Central memory CD8-positive, alpha-beta T cell (primary cell): ENCODE data around the gene ITPK1.
A peak's percentile ranks its signal among the peaks of the same experiment; 100 is the strongest.
"Not testable (repeated sequence)": the region's sequence is repeated elsewhere in the genome, so short reads cannot be mapped to it uniquely, and the experiment has no call there.

Experiments
- ATAC-seq: fragments of 150-1000 bp; cut with Tn5 transposase; replicated peaks from 2 replicates; pipeline ENCODE4 v1.10.0; 2022; ENCODE audit warnings: mild to moderate bottlenecking, moderate FRiP score, moderate number of reproducible peaks; ENCODE audit not compliant: poor library complexity, severe bottlenecking; ENCODE audit errors: extremely low read depth
- DNase-seq, 2 donors: peaks; one replicate each; pipeline ENCODE4 v3.0.0; 2021; ENCODE audit warnings: low spot score in 2 of 2
- H3K27ac Mint-ChIP-seq: one replicate; pipeline ENCODE4 v1.8.0; 2022; ENCODE audit warnings: low read depth, mild to moderate bottlenecking, moderate library complexity, mixed read lengths
- H3K27me3 Mint-ChIP-seq: one replicate; pipeline ENCODE4 v1.8.0; 2022; ENCODE audit warnings: mixed read lengths
- H3K36me3 Mint-ChIP-seq: one replicate; pipeline ENCODE4 v1.8.0; 2022; ENCODE audit warnings: mild to moderate bottlenecking, moderate library complexity, mixed read lengths; ENCODE audit not compliant: insufficient read depth
- H3K4me1 Mint-ChIP-seq: one replicate; pipeline ENCODE4 v1.8.0; 2022; ENCODE audit warnings: mixed read lengths
- H3K4me3 Mint-ChIP-seq: one replicate; pipeline ENCODE4 v1.8.0; 2022; ENCODE audit warnings: mild to moderate bottlenecking, moderate library complexity, mixed read lengths
- H3K9me3 Mint-ChIP-seq: one replicate; pipeline ENCODE4 v1.8.0; 2022; ENCODE audit warnings: mixed read lengths

The ITPK1 gene

GRCh38 chr14:93115821-93116675 lies at the start of gene ITPK1:
Gene ITPK1 (minus strand): TSS chr14:93115925. CDS start chr14:93115163, 762 bp downstream.
- peak; percentile 21 to 24 for DNase-seq
- Mint-ChIP-seq H3K4me1 (peaks cover 29% of the 10 kb centered on the region), H3K4me3 (peak within 1 kb of the TSS; percentile 81), H3K27ac (peak within 1 kb of the TSS; percentile 25), H3K27me3 (no peaks in the 10 kb centered on the region), H3K9me3 (no peaks in the 10 kb centered on the region), H3K36me3 (peaks cover 9% of the 10 kb centered on the region)
- ATAC-seq, result peak; percentile 55

- Mint-ChIP-seq H3K4me1 (no peaks in the 10 kb centered on the region), H3K27ac (no peak overlapping the region), H3K4me3 (no peak overlapping the region)
Measured at GRCh38 chr14:93163564-93163963, 47.8 kb upstream of the ITPK1 start.

GRCh38 chr14:93161411-93161940 lies 45.8 kb upstream of the ITPK1 start:
- H3K27ac Mint-ChIP-seq, result no peak overlapping the region
- no peak overlapping the region for H3K4me3 Mint-ChIP-seq
- H3K9me3 Mint-ChIP-seq, result no peaks in the 10 kb centered on the region
- ATAC-seq, result no peak
- DNase-seq, result no peak
- H3K4me1 Mint-ChIP-seq, result no peaks in the 10 kb centered on the region
- no peaks in the 10 kb centered on the region for H3K36me3 Mint-ChIP-seq
- no peaks in the 10 kb centered on the region for H3K27me3 Mint-ChIP-seq

More at GRCh38 chr14:93163564-93163963, 47.8 kb upstream of the ITPK1 start:
- DNase-seq, result no peak
- H3K9me3 Mint-ChIP-seq, result no peaks in the 10 kb centered on the region
- no peaks in the 10 kb centered on the region for H3K27me3 Mint-ChIP-seq
- ATAC-seq, result no peak
- no peaks in the 10 kb centered on the region for H3K36me3 Mint-ChIP-seq

- Mint-ChIP-seq H3K36me3 (no peaks in the 10 kb centered on the region), H3K4me3 (no peak overlapping the region), H3K27me3 (no peaks in the 10 kb centered on the region), H3K4me1 (no peaks in the 10 kb centered on the region), H3K27ac (no peak overlapping the region), H3K9me3 (no peaks in the 10 kb centered on the region)
- DNase-seq, result no peak
- no peak for ATAC-seq
Measured at GRCh38 chr14:93160353-93160801, 44.7 kb upstream of the ITPK1 start.

- not testable (repeated sequence) for ATAC-seq, H3K36me3 Mint-ChIP-seq, H3K27me3 Mint-ChIP-seq, DNase-seq, H3K9me3 Mint-ChIP-seq, H3K4me3 Mint-ChIP-seq, H3K27ac Mint-ChIP-seq, H3K4me1 Mint-ChIP-seq
Measured at GRCh38 chr14:93159625-93160352, 44.1 kb upstream of the ITPK1 start.

GRCh38 chr14:93158349-93158748 lies 42.6 kb upstream of the ITPK1 start:
- not testable (repeated sequence) for H3K27me3 Mint-ChIP-seq, H3K4me1 Mint-ChIP-seq, ATAC-seq, H3K27ac Mint-ChIP-seq, H3K9me3 Mint-ChIP-seq, H3K4me3 Mint-ChIP-seq, DNase-seq, H3K36me3 Mint-ChIP-seq

- ATAC-seq (no peak), DNase-seq (no peak)
- Mint-ChIP-seq H3K27ac (no peak overlapping the region), H3K4me1 (no peaks in the 10 kb centered on the region), H3K4me3 (no peak overlapping the region), H3K9me3 (no peaks in the 10 kb centered on the region), H3K36me3 (no peaks in the 10 kb centered on the region), H3K27me3 (no peaks in the 10 kb centered on the region)
Measured at GRCh38 chr14:93156693-93157369, 41.1 kb upstream of the ITPK1 start.

GRCh38 chr14:93155667-93156066 lies 39.9 kb upstream of the ITPK1 start:
- no peak for DNase-seq
- Mint-ChIP-seq H3K27ac (no peak overlapping the region), H3K36me3 (no peaks in the 10 kb centered on the region), H3K4me1 (no peaks in the 10 kb centered on the region), H3K4me3 (no peak overlapping the region), H3K9me3 (no peaks in the 10 kb centered on the region), H3K27me3 (no peaks in the 10 kb centered on the region)
- ATAC-seq, result no peak

GRCh38 chr14:93153121-93153520 lies 37.4 kb upstream of the ITPK1 start:
- ATAC-seq, result no peak
- no peaks in the 10 kb centered on the region for H3K27me3 Mint-ChIP-seq
- H3K4me3 Mint-ChIP-seq, result no peak overlapping the region
- DNase-seq, result no peak
- no peaks in the 10 kb centered on the region for H3K4me1 Mint-ChIP-seq
- no peak overlapping the region for H3K27ac Mint-ChIP-seq
- H3K9me3 Mint-ChIP-seq, result no peaks in the 10 kb centered on the region
- no peaks in the 10 kb centered on the region for H3K36me3 Mint-ChIP-seq

- Mint-ChIP-seq H3K36me3 (no peaks in the 10 kb centered on the region), H3K27me3 (peaks cover 14% of the 10 kb centered on the region), H3K4me1 (no peaks in the 10 kb centered on the region), H3K4me3 (no peak overlapping the region), H3K27ac (no peak overlapping the region), H3K9me3 (no peaks in the 10 kb centered on the region)
- DNase-seq, result no peak
- ATAC-seq, result no peak
Measured at GRCh38 chr14:93150227-93151208, 34.8 kb upstream of the ITPK1 start.

- Mint-ChIP-seq H3K9me3 (no peaks in the 10 kb centered on the region), H3K27ac (no peak overlapping the region), H3K27me3 (peaks cover 23% of the 10 kb centered on the region), H3K4me3 (no peak overlapping the region), H3K4me1 (no peaks in the 10 kb centered on the region), H3K36me3 (no peaks in the 10 kb centered on the region)
- no peak for DNase-seq
- no peak for ATAC-seq
Measured at GRCh38 chr14:93148979-93149378, 33.3 kb upstream of the ITPK1 start.
